ENCODE measurements around the gene NDUFB11.

The NDUFB11 gene

GRCh38 chrX:47144626-47145394 is at the start of gene NDUFB11, which contains the start of gene RBM10:
Gene NDUFB11, minus strand, starts transcription at chrX:47144702. Its CDS starts 23 bp downstream, at chrX:47144679.
Gene RBM10, plus strand, starts transcription at chrX:47145221. Its CDS starts 2,261 bp downstream, at chrX:47147482.
- peak; percentile 96 for DNase-seq

GRCh38 chrX:47193475-47194193 is 49.1 kb upstream of the NDUFB11 start, which contains the start of gene UBA1:
Gene UBA1, plus strand, starts transcription at chrX:47193829. Its CDS starts 4,974 bp downstream, at chrX:47198803.
- peak; percentile 94 for DNase-seq

GRCh38 chrX:47191806-47192401 is 47.4 kb upstream of the NDUFB11 start:
- DNase-seq = no peak

GRCh38 chrX:47191331-47191730 is 46.8 kb upstream of the NDUFB11 start:
- no peak for DNase-seq

GRCh38 chrX:47190445-47191269 is 46.2 kb upstream of the NDUFB11 start:
- peak; percentile 65 for DNase-seq

- no peak for DNase-seq
These were observed 45.4 kb upstream of the NDUFB11 start for GRCh38 chrX:47189906-47190305.

- no peak for DNase-seq
These were observed 42.7 kb upstream of the NDUFB11 start for GRCh38 chrX:47187106-47187677.

- DNase-seq = no peak
These were observed 41.7 kb upstream of the NDUFB11 start for GRCh38 chrX:47186096-47186740.

- no peak for DNase-seq
These were observed 40.7 kb upstream of the NDUFB11 start for GRCh38 chrX:47185241-47185640.

- DNase-seq = no peak
These were observed 40.0 kb upstream of the NDUFB11 start for GRCh38 chrX:47184486-47184885.

GRCh38 chrX:47182106-47182700 is 37.7 kb upstream of the NDUFB11 start:
- DNase-seq = no peak

- no peak for DNase-seq
These were observed 36.8 kb upstream of the NDUFB11 start for GRCh38 chrX:47181301-47181700.

- DNase-seq = no peak
These were observed 35.8 kb upstream of the NDUFB11 start for GRCh38 chrX:47180346-47180745.

GRCh38 chrX:47179928-47180255 is 35.4 kb upstream of the NDUFB11 start:
- no peak for DNase-seq

- DNase-seq = no peak
These were observed 34.9 kb upstream of the NDUFB11 start for GRCh38 chrX:47179221-47179927.

- no peak for DNase-seq
These were observed 33.8 kb upstream of the NDUFB11 start for GRCh38 chrX:47178337-47178736.

- no peak for DNase-seq
These were observed 32.6 kb upstream of the NDUFB11 start for GRCh38 chrX:47177079-47177478.

GRCh38 chrX:47176101-47176740 is 31.7 kb upstream of the NDUFB11 start:
- DNase-seq = no peak

- DNase-seq = no peak
These were observed 31.1 kb upstream of the NDUFB11 start for GRCh38 chrX:47175588-47175980.

- DNase-seq = no peak
These were observed 30.5 kb upstream of the NDUFB11 start for GRCh38 chrX:47174846-47175587.

Measured in NCI-H1694 treated with DMSO at 0.1 percent for 48 hours (cell line).